ENCODE data around the gene DNLZ. TPM values are rescaled to one million over a fixed set of nuclear protein-coding genes. Genes with fewer than 3 reads are reported as not detected.

Gene DNLZ
- total RNA-seq, 1 donor: 8.2 TPM

GRCh38 chr9:136405481-136405880 is 41.9 kb upstream of the DNLZ start:
- TF ChIP-seq, protein P1, sequence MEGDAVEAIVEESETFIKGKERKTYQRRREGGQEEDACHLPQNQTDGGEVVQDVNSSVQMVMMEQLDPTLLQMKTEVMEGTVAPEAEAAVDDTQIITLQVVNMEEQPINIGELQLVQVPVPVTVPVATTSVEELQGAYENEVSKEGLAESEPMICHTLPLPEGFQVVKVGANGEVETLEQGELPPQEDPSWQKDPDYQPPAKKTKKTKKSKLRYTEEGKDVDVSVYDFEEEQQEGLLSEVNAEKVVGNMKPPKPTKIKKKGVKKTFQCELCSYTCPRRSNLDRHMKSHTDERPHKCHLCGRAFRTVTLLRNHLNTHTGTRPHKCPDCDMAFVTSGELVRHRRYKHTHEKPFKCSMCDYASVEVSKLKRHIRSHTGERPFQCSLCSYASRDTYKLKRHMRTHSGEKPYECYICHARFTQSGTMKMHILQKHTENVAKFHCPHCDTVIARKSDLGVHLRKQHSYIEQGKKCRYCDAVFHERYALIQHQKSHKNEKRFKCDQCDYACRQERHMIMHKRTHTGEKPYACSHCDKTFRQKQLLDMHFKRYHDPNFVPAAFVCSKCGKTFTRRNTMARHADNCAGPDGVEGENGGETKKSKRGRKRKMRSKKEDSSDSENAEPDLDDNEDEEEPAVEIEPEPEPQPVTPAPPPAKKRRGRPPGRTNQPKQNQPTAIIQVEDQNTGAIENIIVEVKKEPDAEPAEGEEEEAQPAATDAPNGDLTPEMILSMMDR (IDR thresholded peaks at IDR 0.05; ENCODE audit: insufficient read depth, low read depth, low read length): no peak
- DNase-seq (ENCODE audit: low read depth): no peak
- no peak overlapping the region for H3K4me3 ChIP-seq (ENCODE audit: low read depth, low read length)

DNA sequence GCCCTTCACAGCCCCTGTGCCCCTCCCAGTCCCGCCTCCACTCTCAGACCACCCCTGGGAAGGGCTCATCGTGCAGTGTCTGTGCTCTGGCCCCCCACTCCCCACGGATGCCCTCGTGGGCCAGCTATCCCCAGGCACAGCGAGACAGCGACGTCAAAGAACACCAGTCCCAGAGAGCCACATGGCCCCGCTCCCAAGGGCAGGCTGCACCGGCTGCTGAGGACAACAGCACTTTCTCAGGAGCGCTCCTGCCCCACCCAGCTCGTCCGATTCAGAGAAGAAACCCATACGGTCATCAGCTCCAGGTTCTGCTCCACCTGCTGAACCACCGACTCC is 41.2 kb upstream of the DNLZ start:
- TF ChIP-seq, protein P1 (IDR thresholded peaks at IDR 0.05; ENCODE audit: insufficient read depth, low read depth, low read length): no peak
- no peak overlapping the region for H3K4me3 ChIP-seq (ENCODE audit: low read depth, low read length)
- no peak for DNase-seq (ENCODE audit: low read depth)

DNA sequence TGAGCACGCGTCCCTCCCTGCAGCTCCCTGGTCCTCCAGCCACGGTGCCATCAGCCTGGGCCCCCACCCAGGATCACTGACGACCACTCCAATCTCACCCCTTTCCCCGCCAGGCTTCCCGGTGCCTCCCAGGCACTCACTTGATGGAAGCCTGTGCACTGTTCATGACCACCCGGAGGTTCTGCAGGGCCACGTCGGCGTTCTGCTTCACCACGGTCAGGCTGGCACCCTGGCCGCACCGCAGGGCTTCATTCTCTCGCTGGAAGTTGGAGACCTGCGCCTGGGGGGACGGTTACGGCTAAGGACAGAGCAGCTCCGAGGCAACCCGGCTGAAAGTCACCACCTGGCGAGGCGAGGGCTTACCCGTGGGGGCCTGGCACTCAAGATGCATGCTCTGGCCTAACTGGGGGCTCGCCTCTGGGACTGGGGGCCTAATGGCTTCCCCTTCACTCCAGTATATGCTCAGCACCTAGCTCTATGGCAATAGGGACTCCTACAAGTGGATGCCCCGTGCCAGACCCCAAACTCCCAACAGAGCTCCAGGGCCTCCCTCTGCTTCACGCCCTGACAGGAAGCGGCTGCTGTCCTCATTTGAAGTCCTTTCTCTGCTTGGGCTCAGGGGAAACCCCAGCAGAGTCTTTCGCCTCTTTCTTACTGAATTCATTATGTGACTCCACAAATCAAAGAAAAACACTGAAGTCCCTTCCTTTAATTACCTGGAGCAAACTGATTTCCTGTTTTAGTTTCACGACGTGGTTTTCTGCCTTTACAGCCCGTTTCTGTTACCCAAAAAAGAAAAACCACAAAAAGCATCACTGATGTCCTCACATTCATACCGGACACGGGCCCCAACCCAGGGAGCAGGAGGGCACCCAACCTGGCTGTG is 40.6 kb upstream of the DNLZ start:
- no peak for DNase-seq (ENCODE audit: low read depth)
- TF ChIP-seq, protein P1 (IDR thresholded peaks at IDR 0.05; ENCODE audit: insufficient read depth, low read depth, low read length): no peak
- no peak overlapping the region for H3K4me3 ChIP-seq (ENCODE audit: low read depth, low read length)

DNA sequence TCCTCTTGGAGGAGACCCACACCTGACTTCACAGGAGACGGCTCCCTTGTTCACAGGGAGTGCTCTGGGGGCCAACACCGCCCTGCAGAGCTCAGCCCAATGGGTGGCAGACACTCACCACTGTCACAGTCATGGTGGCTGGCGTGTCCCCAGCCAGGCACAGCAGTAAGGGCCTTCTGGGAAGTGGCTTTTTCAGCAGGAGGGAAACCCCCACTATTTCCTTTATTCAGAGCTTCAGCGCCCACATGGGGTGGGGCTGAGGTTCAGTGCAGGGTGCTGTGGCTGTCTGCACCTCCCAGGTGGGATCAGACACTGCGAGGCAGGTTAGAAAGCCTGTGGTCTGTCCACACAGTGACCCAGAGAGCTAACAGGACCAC is 40.0 kb upstream of the DNLZ start:
- TF ChIP-seq, protein P1 (IDR thresholded peaks at IDR 0.05; ENCODE audit: insufficient read depth, low read depth, low read length): no peak
- no peak for DNase-seq (ENCODE audit: low read depth)
- H3K4me3 ChIP-seq (ENCODE audit: low read depth, low read length): no peak overlapping the region

DNA sequence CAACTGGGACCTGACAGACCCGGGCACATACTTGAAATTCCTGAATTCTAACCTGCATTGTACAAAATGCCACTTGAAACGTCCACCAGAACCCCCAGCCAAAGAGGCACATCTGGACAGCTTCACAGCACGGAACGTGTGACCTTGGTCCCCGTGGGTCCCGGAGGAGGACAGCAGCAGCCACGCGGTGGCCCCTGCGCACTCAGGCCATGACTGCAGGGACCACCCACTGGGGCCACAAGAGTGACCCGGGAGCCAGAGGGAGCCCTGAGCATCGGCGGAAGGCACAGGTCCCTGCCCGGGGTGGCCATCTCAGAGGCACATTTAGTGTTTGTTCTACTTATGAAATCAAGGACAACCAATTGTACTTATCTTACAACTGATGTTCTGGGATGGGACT is 38.5 kb upstream of the DNLZ start:
- DNase-seq (ENCODE audit: low read depth): no peak
- TF ChIP-seq, protein P1 (IDR thresholded peaks at IDR 0.05; ENCODE audit: insufficient read depth, low read depth, low read length): no peak
- no peak overlapping the region for H3K4me3 ChIP-seq (ENCODE audit: low read depth, low read length)

GRCh38 chr9:136401173-136401922 is 37.8 kb upstream of the DNLZ start:
- TF ChIP-seq, protein P1 (IDR thresholded peaks at IDR 0.05; ENCODE audit: insufficient read depth, low read depth, low read length): no peak
- H3K4me3 ChIP-seq (ENCODE audit: low read depth, low read length): no peak overlapping the region
- DNase-seq (ENCODE audit: low read depth): no peak

Data from fibroblast of villous mesenchyme (primary cell).